Esophagus squamous epithelium (tissue), 5 donors: ENCODE data around the gene GPRC5A. TPM values are rescaled to one million over a fixed set of nuclear protein-coding genes. Genes with fewer than 3 reads are reported as not detected.
A peak's percentile ranks its signal among the peaks of the same experiment; 100 is the strongest.

ENCODE experiments used
- DNase-seq: peaks from one replicate; lab custom pipeline; 2025; lab: John Stamatoyannopoulos, UW
- H3K27ac ChIP-seq, 4 donors: fragments of 200-600 bp; sonication (generic); one replicate each; pipeline ENCODE4 v1.5.1; 2016 to 2019; ENCODE audit warnings: mild to moderate bottlenecking in 1 of 4
- H3K27me3 ChIP-seq, 4 donors: fragments of 200-600 bp; sonication (generic); 1 replicate in 3 of 4; 2 replicates in 1 of 4; pipeline versions ENCODE4 v1.5.1 to v1.6.0; 2017 to 2021; ENCODE audit warnings: antibody characterized with exemption in 1 of 4
- H3K36me3 ChIP-seq, 3 donors: fragments of 200-600 bp; sonication (generic); one replicate each; pipeline ENCODE4 v1.5.1; 2016 to 2019
- H3K4me1 ChIP-seq, 3 donors: fragments of 200-600 bp; sonication (generic); one replicate each; pipeline ENCODE4 v1.5.1; 2017 to 2019
- H3K4me3 ChIP-seq, 4 donors: fragments of 200-600 bp; sonication (generic); 1 replicate in 3 of 4; 2 replicates in 1 of 4; pipeline ENCODE4 v1.5.1; 2016 to 2019; ENCODE audit warnings: mild to moderate bottlenecking in 2 of 4, moderate library complexity in 1 of 4
- H3K9me3 ChIP-seq, 3 donors: fragments of 200-600 bp; sonication (generic); one replicate each; pipeline ENCODE4 v1.5.1; 2016 to 2019
- POLR2A ChIP-seq, 4 donors: fragments of 450-650 bp; IDR thresholded peaks; one replicate each; pipeline ENCODE4 v1.6.1; 2017; ENCODE audit warnings: antibody characterized with exemption in 4 of 4, mild to moderate bottlenecking in 4 of 4, moderate library complexity in 3 of 4
- WGBS, 2 donors: methylation state at CpG; one replicate each; pipeline ENCODE4 v1.1.5; 2018; 5-methylcytosine and 5-hydroxymethylcytosine counted together
- intact Hi-C: fragments of 100-400 bp; cut with DNase I; formaldehyde crosslinking; loops from one replicate; pipeline ENCODE4 v1.15.0; 2022
- total RNA-seq, 4 donors: library from RNA; depleted of rRNA; stranded (reverse); fragments of >200 nt; gene quantifications; one replicate each; pipeline ENCODE4 v1.1.0, GENCODE V29; 2016
- TF ChIP-seq, protein P1 (sequence below), 6 experiments: fragments of 450-650 bp in 4 of 6; fragments of 200-600 bp in 2 of 6; sonication (generic) in 2 of 6; IDR thresholded peaks; one replicate each; pipeline ENCODE4 v1.5.1; 2016 to 2019; ENCODE audit warnings: antibody characterized with exemption in 6 of 6, mild to moderate bottlenecking in 4 of 6, moderate library complexity in 4 of 6
- donor health status: DM: yes; HTN: yes; CAD: no.

The GPRC5A gene
- total RNA-seq, 4 donors from 2014 or later: 3.9 to 18.5 (median 8.5) TPM

DNA sequence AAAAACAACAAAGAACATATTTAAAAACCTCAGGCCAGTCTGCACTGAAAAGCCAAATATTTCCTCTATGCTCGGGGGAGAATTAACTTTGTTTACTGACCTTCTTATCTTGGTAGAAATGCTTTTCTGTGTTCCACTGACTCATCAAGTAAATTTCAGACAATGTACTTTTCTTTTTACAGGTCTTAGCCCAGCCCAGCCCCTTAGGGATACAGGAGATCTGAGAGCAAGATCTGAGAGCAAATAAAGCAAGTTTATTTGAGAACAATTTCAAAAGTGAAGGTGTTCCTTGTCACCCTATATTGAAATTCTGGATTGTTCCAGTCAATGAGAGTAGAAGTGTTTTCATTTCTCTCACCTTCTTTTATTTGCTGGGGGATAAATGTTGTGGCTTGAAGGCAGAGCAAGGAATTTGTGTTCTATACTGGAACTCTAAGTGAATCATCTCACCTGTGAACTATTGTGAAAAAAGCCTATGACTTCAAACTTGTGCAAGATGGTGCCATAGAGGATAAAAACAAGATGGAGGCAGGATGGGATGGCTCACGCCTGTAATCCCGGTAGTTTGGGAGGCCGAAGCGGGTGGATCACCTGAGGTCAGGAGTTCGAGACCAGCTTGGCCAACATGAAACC is 7.9 kb upstream of the GPRC5A start:
- Histone ChIP-seq H3K36me3 (no peaks in the 10 kb centered on the region), H3K27ac (peak overlapping the region in 3 of 4 donors; percentile 24 to 49 (median 36)), H3K9me3 (no peaks in the 10 kb centered on the region), H3K4me1 (peaks cover 0 to 26% (median 0%) of the 10 kb centered on the region in 3 donors), H3K27me3 (peaks cover 0 to 19% (median 0%) of the 10 kb centered on the region in 4 donors), H3K4me3 (no peak overlapping the region)
- WGBS, 2 donors: 50 to 56% methylated on average over 6 of the region's 6 CpGs
- DNase-seq: no peak
- intact Hi-C loops: no loop called here
- TF ChIP-seq POLR2A (IDR thresholded peaks at IDR 0.05): no peak

DNA sequence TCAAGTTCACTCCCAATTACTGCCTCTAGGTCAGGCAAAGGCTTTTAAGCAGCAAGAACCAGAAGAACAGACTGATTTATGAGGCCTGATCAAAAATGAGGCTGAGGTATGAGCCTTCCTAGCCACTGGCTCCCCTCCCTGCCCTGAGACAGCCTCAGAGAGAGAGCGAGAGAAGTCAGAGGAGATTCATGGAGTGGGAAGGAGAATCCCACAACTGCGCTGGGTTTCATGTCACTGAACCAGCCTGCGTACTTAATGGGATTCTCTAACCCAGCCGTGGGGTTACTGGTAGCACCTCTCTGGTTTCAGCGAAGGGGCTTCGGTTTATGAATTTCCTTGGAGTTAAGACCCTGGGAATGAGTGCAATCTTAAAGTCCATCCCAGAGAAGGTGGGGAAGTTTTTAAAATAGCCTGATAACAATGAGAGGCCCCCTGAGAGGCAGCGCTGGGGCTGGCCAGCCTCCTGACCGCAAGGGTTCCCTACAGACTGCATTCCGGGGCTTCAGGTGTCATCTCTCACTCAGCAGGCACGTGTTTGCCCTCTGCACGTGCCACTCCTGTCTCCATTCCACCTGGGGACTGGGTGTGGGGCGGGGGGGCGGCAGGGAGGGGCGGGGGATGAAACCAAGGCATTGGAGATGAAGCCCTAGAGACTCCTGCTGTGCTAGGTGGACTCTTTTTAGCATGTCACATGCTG is 6.1 kb upstream of the GPRC5A start:
- H3K27ac ChIP-seq: no peak overlapping the region
- 77 to 88% methylated on average over 10 to 11 of the region's 14 CpGs for WGBS, 2 donors
- no peaks in the 10 kb centered on the region for H3K9me3 ChIP-seq
- no peaks in the 10 kb centered on the region for H3K36me3 ChIP-seq
- intact Hi-C loops: no loop called here
- DNase-seq: no peak
- peaks cover 0 to 28% (median 0%) of the 10 kb centered on the region in 4 donors for H3K27me3 ChIP-seq
- no peak overlapping the region for H3K4me3 ChIP-seq
- TF ChIP-seq, protein P1, sequence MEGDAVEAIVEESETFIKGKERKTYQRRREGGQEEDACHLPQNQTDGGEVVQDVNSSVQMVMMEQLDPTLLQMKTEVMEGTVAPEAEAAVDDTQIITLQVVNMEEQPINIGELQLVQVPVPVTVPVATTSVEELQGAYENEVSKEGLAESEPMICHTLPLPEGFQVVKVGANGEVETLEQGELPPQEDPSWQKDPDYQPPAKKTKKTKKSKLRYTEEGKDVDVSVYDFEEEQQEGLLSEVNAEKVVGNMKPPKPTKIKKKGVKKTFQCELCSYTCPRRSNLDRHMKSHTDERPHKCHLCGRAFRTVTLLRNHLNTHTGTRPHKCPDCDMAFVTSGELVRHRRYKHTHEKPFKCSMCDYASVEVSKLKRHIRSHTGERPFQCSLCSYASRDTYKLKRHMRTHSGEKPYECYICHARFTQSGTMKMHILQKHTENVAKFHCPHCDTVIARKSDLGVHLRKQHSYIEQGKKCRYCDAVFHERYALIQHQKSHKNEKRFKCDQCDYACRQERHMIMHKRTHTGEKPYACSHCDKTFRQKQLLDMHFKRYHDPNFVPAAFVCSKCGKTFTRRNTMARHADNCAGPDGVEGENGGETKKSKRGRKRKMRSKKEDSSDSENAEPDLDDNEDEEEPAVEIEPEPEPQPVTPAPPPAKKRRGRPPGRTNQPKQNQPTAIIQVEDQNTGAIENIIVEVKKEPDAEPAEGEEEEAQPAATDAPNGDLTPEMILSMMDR (IDR thresholded peaks at IDR 0.05): no peak
- no peak for TF ChIP-seq POLR2A (IDR thresholded peaks at IDR 0.05)
- H3K4me1 ChIP-seq: peaks cover 0 to 29% (median 1%) of the 10 kb centered on the region in 3 donors

DNA sequence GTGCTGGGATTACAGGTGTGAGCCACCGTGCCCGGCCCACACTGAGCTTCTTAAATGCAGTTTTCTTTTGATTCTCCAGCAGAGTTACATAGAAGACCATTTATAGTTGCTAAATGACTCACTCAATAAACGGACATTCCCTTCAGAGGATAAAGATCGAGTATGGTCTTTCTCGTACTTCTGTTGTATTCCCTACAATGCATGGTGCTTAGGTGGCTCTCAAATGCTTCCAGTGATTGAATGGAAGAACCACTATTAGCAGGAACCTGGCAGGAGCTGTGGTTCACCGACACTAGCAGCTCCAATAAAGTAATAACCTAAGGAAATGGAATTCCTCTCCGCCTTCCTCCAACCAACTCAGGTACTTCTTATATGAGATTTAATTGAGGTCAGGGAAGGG is 3.9 kb upstream of the GPRC5A start:
- intact Hi-C loops: no loop called here
- H3K9me3 ChIP-seq: no peaks in the 10 kb centered on the region
- H3K27ac ChIP-seq: no peak overlapping the region
- H3K27me3 ChIP-seq: peaks cover 0 to 41% (median 0%) of the 10 kb centered on the region in 4 donors
- H3K4me1 ChIP-seq: peaks cover 0 to 38% (median 15%) of the 10 kb centered on the region in 3 donors
- no peaks in the 10 kb centered on the region for H3K36me3 ChIP-seq
- TF ChIP-seq POLR2A (IDR thresholded peaks at IDR 0.05): no peak
- TF ChIP-seq, protein P1 (IDR thresholded peaks at IDR 0.05): no peak
- WGBS, 2 donors: 48 to 73% methylated on average over 6 to 7 of the region's 7 CpGs
- H3K4me3 ChIP-seq: no peak overlapping the region
- DNase-seq: no peak

GRCh38 chr12:12889701-12890100 is 1.7 kb upstream of the GPRC5A start:
- TF ChIP-seq, protein P1 (IDR thresholded peaks at IDR 0.05): no peak
- TF ChIP-seq POLR2A (IDR thresholded peaks at IDR 0.05): no peak
- 88 to 93% methylated on average over 5 of the region's 5 CpGs for WGBS, 2 donors
- no peak for DNase-seq
- H3K27ac ChIP-seq: no peak overlapping the region
- no peaks in the 10 kb centered on the region for H3K9me3 ChIP-seq
- peaks cover 0 to 30% (median 15%) of the 10 kb centered on the region in 3 donors for H3K4me1 ChIP-seq
- H3K4me3 ChIP-seq: no peak overlapping the region
- H3K36me3 ChIP-seq: no peaks in the 10 kb centered on the region
- intact Hi-C loops: no loop called here
- peaks cover 0 to 49% (median 0%) of the 10 kb centered on the region in 4 donors for H3K27me3 ChIP-seq

GRCh38 chr12:12890543-12891079 is 751 bp upstream of the GPRC5A start:
- WGBS, 2 donors: 10 to 26% methylated on average over 10 to 16 of the region's 16 CpGs
- no peaks in the 10 kb centered on the region for H3K9me3 ChIP-seq
- TF ChIP-seq POLR2A (IDR thresholded peaks at IDR 0.05): no peak
- TF ChIP-seq, protein P1 (IDR thresholded peaks at IDR 0.05): peak in 1 of 6 experiments; percentile 5
- H3K36me3 ChIP-seq: no peaks in the 10 kb centered on the region
- peak overlapping the region; percentile 72 to 90 (median 80) for H3K27ac ChIP-seq
- DNase-seq: no peak
- H3K4me3 ChIP-seq: peak overlapping the region; percentile 41 to 68 (median 58)
- peaks cover 0 to 30% (median 15%) of the 10 kb centered on the region in 3 donors for H3K4me1 ChIP-seq
- H3K27me3 ChIP-seq: peaks cover 0 to 43% (median 0%) of the 10 kb centered on the region in 4 donors
- intact Hi-C loops: no loop called here
